Karpas-422 (cell line): ENCODE measurements around the gene COL5A1. TPM values are rescaled to one million over a fixed set of nuclear protein-coding genes. Genes with fewer than 3 reads are reported as not detected.

Experiments used
- DNase-seq: peaks from one replicate; pipeline ENCODE4 v3.0.0-alpha.2; 2015
- H2AFZ ChIP-seq: fragments of 200-600 bp; sonication (generic); 2 replicates; pipeline ENCODE4 v1.6.1; 2014; ENCODE audit warnings: antibody characterized with exemption, low read length, mixed read lengths
- H3K27ac ChIP-seq: fragments of 200-600 bp; sonication (generic); 2 replicates; pipeline ENCODE4 v1.5.1; 2014; ENCODE audit warnings: mild to moderate bottlenecking, low read length, moderate library complexity
- H3K27me3 ChIP-seq: fragments of 200-600 bp; sonication (generic); 2 replicates; pipeline ENCODE4 v1.6.1; 2014; ENCODE audit warnings: low read length, mixed read lengths
- H3K36me3 ChIP-seq: fragments of 200-600 bp; sonication (generic); 2 replicates; pipeline ENCODE4 v1.6.1; 2014; ENCODE audit warnings: low read length, mixed read lengths; ENCODE audit not compliant: insufficient read depth
- H3K4me1 ChIP-seq: fragments of 200-600 bp; sonication (generic); 2 replicates; pipeline ENCODE4 v1.6.1; 2014; ENCODE audit warnings: mild to moderate bottlenecking, low read length, mixed read lengths
- H3K4me2 ChIP-seq: fragments of 200-600 bp; sonication (generic); 2 replicates; pipeline ENCODE4 v1.6.1; 2014; ENCODE audit warnings: low read length, low read depth, mild to moderate bottlenecking; ENCODE audit not compliant: poor library complexity, severe bottlenecking
- H3K4me3 ChIP-seq: fragments of 200-600 bp; sonication (generic); 2 replicates; pipeline ENCODE4 v1.5.1; 2014; ENCODE audit warnings: mild to moderate bottlenecking, antibody characterized with exemption, low read length, mixed read lengths
- H3K79me2 ChIP-seq: fragments of 200-600 bp; sonication (generic); 2 replicates; pipeline ENCODE4 v1.6.1; 2014; ENCODE audit warnings: mild to moderate bottlenecking, low read length, mixed read lengths
- H3K9ac ChIP-seq: fragments of 200-600 bp; sonication (generic); 2 replicates; pipeline ENCODE4 v1.6.0; 2014; ENCODE audit warnings: low read length
- H3K9me2 ChIP-seq: fragments of 200-600 bp; sonication (generic), shearing (Covaris generic); replicated peaks from 2 replicates; pipeline ENCODE4 v1.6.0; 2014; ENCODE audit warnings: mild to moderate bottlenecking, low read length, moderate library complexity; ENCODE audit not compliant: insufficient read depth
- H3K9me3 ChIP-seq: fragments of 300-700, 200-600 bp; sonication (generic); 2 replicates; pipeline ENCODE4 v1.6.1; 2014; ENCODE audit warnings: low read length, mixed read lengths
- H4K20me1 ChIP-seq: fragments of 200-600 bp; sonication (generic); 2 replicates; pipeline ENCODE4 v1.6.1; 2014; ENCODE audit warnings: mild to moderate bottlenecking, antibody characterized with exemption, low read length, low read depth; ENCODE audit not compliant: insufficient read depth
- total RNA-seq: library from RNA; depleted of rRNA; stranded (reverse); fragments of >200 nt; shearing (Covaris generic); gene quantifications from 2 replicates; pipeline ENCODE4 v1.2.3, GENCODE V29; 2014; ENCODE audit warnings: low replicate concordance

The COL5A1 gene
- total RNA-seq, 1 experiment from 2014 or later, result not detected

GRCh38 chr9:134733480-134734232 lies 92.1 kb downstream of the COL5A1 start:
- H3K9me2 ChIP-seq, result no peaks in the 10 kb centered on the region
- no peak overlapping the region for H3K4me3 ChIP-seq
- no peaks in the 10 kb centered on the region for H3K9me3 ChIP-seq
- H3K4me1 ChIP-seq, result no peaks in the 10 kb centered on the region
- no peaks in the 10 kb centered on the region for H3K36me3 ChIP-seq
- H3K9ac ChIP-seq, result no peak overlapping the region
- no peaks in the 10 kb centered on the region for H3K27me3 ChIP-seq
- H4K20me1 ChIP-seq, result no peaks in the 10 kb centered on the region
- no peak for DNase-seq
- no peak overlapping the region for H2AFZ ChIP-seq
- no peak overlapping the region for H3K4me2 ChIP-seq
- no peak overlapping the region for H3K27ac ChIP-seq
- H3K79me2 ChIP-seq, result no peaks in the 10 kb centered on the region

GRCh38 chr9:134734270-134734669 lies 92.7 kb downstream of the COL5A1 start:
- no peaks in the 10 kb centered on the region for H3K27me3 ChIP-seq
- DNase-seq, result no peak
- H3K4me3 ChIP-seq, result no peak overlapping the region
- H3K27ac ChIP-seq, result no peak overlapping the region
- no peak overlapping the region for H3K4me2 ChIP-seq
- H3K9me2 ChIP-seq, result no peaks in the 10 kb centered on the region
- no peaks in the 10 kb centered on the region for H3K79me2 ChIP-seq
- H3K9me3 ChIP-seq, result no peaks in the 10 kb centered on the region
- no peak overlapping the region for H3K9ac ChIP-seq
- H3K36me3 ChIP-seq, result no peaks in the 10 kb centered on the region
- H4K20me1 ChIP-seq, result no peaks in the 10 kb centered on the region
- H2AFZ ChIP-seq, result no peak overlapping the region
- H3K4me1 ChIP-seq, result no peaks in the 10 kb centered on the region

GRCh38 chr9:134735441-134736175 lies 94.0 kb downstream of the COL5A1 start:
- DNase-seq, result no peak
- no peak overlapping the region for H3K27ac ChIP-seq
- H3K9me3 ChIP-seq, result no peaks in the 10 kb centered on the region
- H2AFZ ChIP-seq, result no peak overlapping the region
- no peaks in the 10 kb centered on the region for H3K27me3 ChIP-seq
- H4K20me1 ChIP-seq, result no peaks in the 10 kb centered on the region
- no peak overlapping the region for H3K9ac ChIP-seq
- no peaks in the 10 kb centered on the region for H3K4me1 ChIP-seq
- no peak overlapping the region for H3K4me3 ChIP-seq
- H3K4me2 ChIP-seq, result no peak overlapping the region
- H3K9me2 ChIP-seq, result no peaks in the 10 kb centered on the region
- no peaks in the 10 kb centered on the region for H3K79me2 ChIP-seq
- no peaks in the 10 kb centered on the region for H3K36me3 ChIP-seq

- Histone ChIP-seq H3K79me2 (no peaks in the 10 kb centered on the region), H3K27me3 (no peaks in the 10 kb centered on the region), H3K4me3 (no peak overlapping the region), H3K4me1 (no peaks in the 10 kb centered on the region), H3K36me3 (no peaks in the 10 kb centered on the region), H4K20me1 (no peaks in the 10 kb centered on the region), H3K9ac (no peak overlapping the region), H3K9me2 (no peaks in the 10 kb centered on the region), H2AFZ (no peak overlapping the region), H3K27ac (no peak overlapping the region), H3K4me2 (no peak overlapping the region), H3K9me3 (no peaks in the 10 kb centered on the region)
- DNase-seq, result no peak
Observed at GRCh38 chr9:134736791-134737497, 95.3 kb downstream of the COL5A1 start.

GRCh38 chr9:134737842-134738580 lies 96.4 kb downstream of the COL5A1 start:
- Histone ChIP-seq H3K4me1 (no peaks in the 10 kb centered on the region), H2AFZ (no peak overlapping the region), H3K27me3 (no peaks in the 10 kb centered on the region), H3K79me2 (no peaks in the 10 kb centered on the region), H4K20me1 (no peaks in the 10 kb centered on the region), H3K36me3 (no peaks in the 10 kb centered on the region), H3K9me3 (no peaks in the 10 kb centered on the region), H3K27ac (no peak overlapping the region), H3K9me2 (no peaks in the 10 kb centered on the region), H3K4me3 (no peak overlapping the region), H3K9ac (no peak overlapping the region), H3K4me2 (no peak overlapping the region)
- no peak for DNase-seq

- Histone ChIP-seq H3K79me2 (no peaks in the 10 kb centered on the region), H3K4me2 (no peak overlapping the region), H3K4me3 (no peak overlapping the region), H3K9me2 (no peaks in the 10 kb centered on the region), H2AFZ (no peak overlapping the region), H3K4me1 (no peaks in the 10 kb centered on the region), H3K27ac (no peak overlapping the region), H3K9me3 (no peaks in the 10 kb centered on the region), H4K20me1 (no peaks in the 10 kb centered on the region), H3K27me3 (no peaks in the 10 kb centered on the region), H3K9ac (no peak overlapping the region), H3K36me3 (no peaks in the 10 kb centered on the region)
- DNase-seq, result peak; percentile 66
Observed at GRCh38 chr9:134738869-134739659, 97.5 kb downstream of the COL5A1 start.

- H3K9ac ChIP-seq, result no peak overlapping the region
- no peaks in the 10 kb centered on the region for H3K9me3 ChIP-seq
- no peaks in the 10 kb centered on the region for H3K27me3 ChIP-seq
Observed at GRCh38 chr9:134739660-134739968, 98.0 kb downstream of the COL5A1 start.

More at GRCh38 chr9:134739660-134739968, 98.0 kb downstream of the COL5A1 start:
- Histone ChIP-seq H4K20me1 (no peaks in the 10 kb centered on the region), H3K4me1 (no peaks in the 10 kb centered on the region), H3K4me3 (no peak overlapping the region), H3K9me2 (no peaks in the 10 kb centered on the region), H3K27ac (no peak overlapping the region), H3K4me2 (no peak overlapping the region), H3K36me3 (no peaks in the 10 kb centered on the region), H2AFZ (no peak overlapping the region), H3K79me2 (no peaks in the 10 kb centered on the region)
- DNase-seq, result no peak
